GM12891 (cell line): ENCODE results near the gene PDCD1.
"Not testable (repeated sequence)": the region's sequence is repeated elsewhere in the genome, so short reads cannot be mapped to it uniquely, and the experiment has no call there.

Experiments
- DNase-seq: peaks from one replicate; pipeline ENCODE4 v3.0.0; 2011; ENCODE audit warnings: low spot score; ENCODE audit not compliant: insufficient read length
- FAIRE-seq: peaks from 2 replicates; lab custom pipeline; 2011; peaks lifted over from hg19 to GRCh38; lab: Jason Lieb, UNC
- PAX5 ChIP-seq: IDR thresholded peaks from 2 replicates; pipeline ENCODE4 v1.6.1; 2011; ENCODE audit warnings: low read length, moderate library complexity, mild to moderate bottlenecking; ENCODE audit not compliant: insufficient read depth, severe bottlenecking
- POLR2A ChIP-seq: IDR thresholded peaks from 2 replicates; pipeline ENCODE4 v1.6.1; 2011; ENCODE audit warnings: low read depth, low read length, control low read depth
- POLR2AphosphoS5 ChIP-seq: IDR thresholded peaks from 2 replicates; pipeline ENCODE4 v1.6.1; 2011; ENCODE audit warnings: low read depth, low read length, control low read depth
- POU2F2 ChIP-seq: IDR thresholded peaks from 2 replicates; pipeline ENCODE4 v1.6.1; 2011; ENCODE audit warnings: low read depth, mild to moderate bottlenecking, control low read depth, low read length, moderate library complexity
- SPI1 ChIP-seq: IDR thresholded peaks from 2 replicates; pipeline ENCODE4 v1.6.1; 2011; ENCODE audit warnings: low read depth, low read length, control low read depth
- TAF1 ChIP-seq: IDR thresholded peaks from 2 replicates; pipeline ENCODE4 v1.6.1; 2011; ENCODE audit warnings: low read depth, low read length, control low read depth

Gene PDCD1

GRCh38 chr2:241818943-241819270 lies 39.8 kb downstream of the PDCD1 start:
- TF ChIP-seq SPI1: no peak
- TF ChIP-seq TAF1: no peak
- no peak for TF ChIP-seq POU2F2
- no peak for TF ChIP-seq POLR2AphosphoS5
- TF ChIP-seq POLR2A: no peak
- DNase-seq: no peak
- no peak for FAIRE-seq

DNA sequence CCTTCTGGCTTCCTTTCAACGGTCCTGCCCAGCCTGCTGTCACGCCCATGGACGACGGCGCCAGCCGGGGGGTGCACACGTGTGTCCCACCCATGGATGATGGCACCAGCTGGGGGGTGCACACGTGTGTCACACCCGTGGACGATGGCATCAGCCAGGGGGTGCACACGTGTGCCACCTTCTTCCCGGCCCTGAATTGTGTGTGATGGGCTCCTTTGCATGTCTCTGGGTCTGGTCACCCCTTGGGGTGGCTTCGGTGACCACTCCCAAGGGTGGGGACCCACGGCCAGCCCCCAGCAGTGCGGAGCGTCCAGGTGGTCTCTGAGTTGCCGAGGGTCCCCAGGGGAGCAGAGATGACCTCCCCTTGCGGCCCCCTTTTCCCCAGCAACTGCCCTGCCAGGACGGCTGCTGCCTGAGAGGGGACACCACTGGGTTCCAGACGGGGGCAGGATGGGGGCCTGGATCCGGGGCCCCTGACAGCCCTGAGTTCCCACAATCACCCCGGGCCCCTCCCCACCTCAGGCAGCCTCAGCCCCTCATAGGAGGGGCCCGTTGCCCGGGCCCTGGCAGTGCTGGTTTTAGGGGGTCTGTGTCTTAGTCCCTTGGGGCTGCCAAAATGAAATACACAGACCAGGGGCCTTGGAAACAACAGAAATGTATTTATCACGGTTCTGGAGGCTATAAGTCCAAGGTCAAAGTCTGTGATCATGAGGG lies 40.3 kb downstream of the PDCD1 start:
- TF ChIP-seq SPI1 (no peak), POLR2A (no peak), POLR2AphosphoS5 (no peak), POU2F2 (no peak), PAX5 (no peak), TAF1 (no peak)
- FAIRE-seq (no peak), DNase-seq (peak; percentile 11)

DNA sequence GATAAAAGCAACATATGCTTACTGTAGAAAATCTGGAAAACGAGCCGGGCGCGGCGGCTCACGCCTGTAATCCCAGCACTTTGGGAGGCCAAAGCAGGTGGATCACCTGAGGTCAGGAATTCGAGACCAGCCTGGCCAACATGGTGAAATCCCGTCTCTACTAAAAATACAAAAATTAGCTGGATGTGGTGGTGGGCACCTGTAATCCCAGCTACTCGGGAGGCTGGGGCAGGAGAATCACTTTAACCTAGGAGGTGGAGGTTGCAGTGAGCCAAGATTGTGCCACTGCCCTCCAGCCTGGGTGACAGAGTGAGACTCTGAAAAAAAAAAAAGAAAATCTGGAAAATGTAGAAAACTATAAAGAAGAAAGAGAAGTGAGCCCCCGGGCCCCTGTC lies 40.9 kb downstream of the PDCD1 start:
- DNase-seq, FAIRE-seq: not testable (repeated sequence)

DNA sequence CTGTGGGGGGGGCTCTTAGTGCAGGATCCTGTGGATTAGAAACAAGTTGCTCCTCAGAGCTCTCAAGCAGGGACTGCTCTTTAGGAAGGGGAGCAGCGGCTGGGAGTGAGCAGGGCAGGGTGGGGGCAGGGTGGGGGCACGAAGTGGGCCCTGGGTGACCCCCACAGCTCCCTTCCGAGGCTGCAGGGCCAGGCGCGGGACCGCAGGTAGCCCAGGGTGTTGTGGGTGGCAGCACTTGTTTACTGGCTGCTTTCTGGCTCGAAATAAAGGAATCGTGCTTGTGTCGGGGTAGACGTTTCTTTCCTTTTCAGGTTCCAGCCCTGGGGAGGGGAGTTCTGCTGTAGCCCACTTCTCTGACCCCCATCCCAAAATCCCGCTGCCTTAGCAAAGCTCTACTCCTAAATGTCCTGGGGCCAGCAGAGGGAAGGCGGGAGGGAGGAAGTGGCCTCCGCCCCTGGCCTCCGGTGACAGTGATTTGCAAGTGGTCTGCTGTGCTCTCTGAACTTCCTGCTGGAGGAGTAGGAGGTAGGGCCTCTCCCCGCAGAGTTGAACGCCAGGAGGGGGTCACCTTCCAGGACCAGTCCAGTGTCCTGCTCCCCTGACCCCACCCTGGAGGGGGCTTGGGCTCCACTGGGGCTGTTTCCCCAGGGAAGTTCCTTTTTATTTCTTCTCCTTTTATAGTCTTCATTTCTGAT lies 41.4 kb downstream of the PDCD1 start:
- no peak for TF ChIP-seq PAX5
- no peak for TF ChIP-seq TAF1
- DNase-seq (peak; percentile 35), FAIRE-seq (peak; percentile 31)

- FAIRE-seq (no peak), DNase-seq (peak; percentile 7)
- TF ChIP-seq SPI1 (no peak), PAX5 (no peak), POLR2A (no peak), TAF1 (no peak)
These were observed 42.1 kb downstream of the PDCD1 start for GRCh38 chr2:241816431-241817121.

DNA sequence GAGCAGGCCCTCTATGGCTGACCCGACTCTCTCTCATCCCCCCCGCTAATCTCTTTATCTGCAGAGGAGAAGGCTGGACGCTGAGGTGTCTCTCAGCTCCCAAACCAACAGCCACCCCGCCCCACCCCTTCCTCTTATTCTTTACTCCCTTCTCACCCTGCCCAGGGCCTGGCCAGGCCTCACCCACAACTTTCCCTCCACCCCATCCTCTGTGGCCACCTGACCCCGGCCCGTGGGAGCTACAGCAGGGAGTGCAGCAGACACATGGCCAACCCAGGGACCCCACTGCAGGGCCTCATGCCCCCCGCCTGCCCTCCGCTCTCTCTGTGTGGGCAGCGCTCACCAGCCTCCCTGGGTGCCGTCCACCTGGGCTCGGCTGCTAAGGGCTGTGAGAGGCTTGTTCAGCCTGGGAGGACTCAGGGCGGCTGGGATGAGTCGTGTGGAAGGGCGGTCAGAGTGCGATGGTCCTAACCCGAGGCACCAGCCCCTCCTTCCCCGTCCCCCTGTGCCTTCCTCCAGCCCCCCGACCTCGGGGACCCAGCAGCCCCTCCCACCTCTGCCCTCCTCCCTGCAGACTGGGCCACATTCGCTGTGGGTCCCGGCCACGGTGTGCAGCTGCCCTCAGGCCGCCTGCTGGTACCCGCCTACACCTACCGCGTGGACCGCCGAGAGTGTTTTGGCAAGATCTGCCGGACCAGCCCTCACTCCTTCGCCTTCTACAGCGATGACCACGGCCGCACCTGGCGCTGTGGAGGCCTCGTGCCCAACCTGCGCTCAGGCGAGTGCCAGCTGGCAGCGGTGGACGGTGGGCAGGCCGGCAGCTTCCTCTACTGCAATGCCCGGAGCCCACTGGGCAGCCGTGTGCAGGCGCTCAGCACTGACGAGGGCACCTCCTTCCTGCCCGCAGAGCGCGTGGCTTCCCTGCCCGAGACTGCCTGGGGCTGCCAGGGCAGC lies 42.9 kb downstream of the PDCD1 start:
- DNase-seq (peak; percentile 36), FAIRE-seq (no peak)
- no peak for TF ChIP-seq PAX5
- no peak for TF ChIP-seq POLR2AphosphoS5
- no peak for TF ChIP-seq POU2F2
- TF ChIP-seq SPI1: no peak
- TF ChIP-seq TAF1: no peak
- no peak for TF ChIP-seq POLR2A

DNA sequence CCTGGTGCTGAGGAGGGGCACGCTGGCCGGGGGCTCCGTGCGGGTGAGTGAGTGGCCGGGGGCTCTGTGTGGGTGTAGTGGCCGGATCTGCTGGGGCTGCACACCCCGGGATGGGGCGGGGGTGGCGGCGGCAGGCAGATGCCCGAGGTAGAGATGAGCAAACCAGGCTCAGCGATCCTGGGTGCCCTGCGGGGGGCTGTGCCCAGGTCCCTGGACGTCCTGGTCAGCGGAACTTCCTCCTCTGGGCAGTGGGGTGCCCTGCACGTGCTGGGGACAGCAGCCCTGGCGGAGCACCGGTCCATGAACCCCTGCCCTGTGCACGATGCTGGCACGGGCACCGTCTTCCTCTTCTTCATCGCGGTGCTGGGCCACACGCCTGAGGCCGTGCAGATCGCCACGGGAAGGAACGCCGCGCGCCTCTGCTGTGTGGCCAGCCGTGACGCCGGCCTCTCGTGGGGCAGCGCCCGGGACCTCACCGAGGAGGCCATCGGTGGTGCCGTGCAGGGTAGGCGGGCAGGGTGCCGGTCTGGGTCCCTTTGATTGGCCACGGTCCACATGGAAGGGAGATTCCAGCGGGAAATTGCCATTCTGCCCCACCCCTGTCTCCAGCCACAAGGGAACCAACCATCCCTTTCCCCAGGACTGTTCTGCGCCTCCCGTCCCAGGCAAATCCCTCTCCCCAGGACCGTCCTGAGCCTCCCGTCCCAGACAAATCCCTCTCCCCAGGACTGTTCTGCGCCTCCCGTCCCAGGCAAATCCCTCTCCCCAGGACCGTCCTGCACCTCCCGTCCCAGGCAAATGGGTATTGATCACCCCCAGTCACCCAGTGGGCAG lies 43.8 kb downstream of the PDCD1 start:
- FAIRE-seq (no peak), DNase-seq (peak; percentile 13)
- no peak for TF ChIP-seq PAX5
- no peak for TF ChIP-seq POLR2A
- no peak for TF ChIP-seq SPI1
- TF ChIP-seq POU2F2: no peak
- TF ChIP-seq POLR2AphosphoS5: no peak
- TF ChIP-seq TAF1: no peak

DNA sequence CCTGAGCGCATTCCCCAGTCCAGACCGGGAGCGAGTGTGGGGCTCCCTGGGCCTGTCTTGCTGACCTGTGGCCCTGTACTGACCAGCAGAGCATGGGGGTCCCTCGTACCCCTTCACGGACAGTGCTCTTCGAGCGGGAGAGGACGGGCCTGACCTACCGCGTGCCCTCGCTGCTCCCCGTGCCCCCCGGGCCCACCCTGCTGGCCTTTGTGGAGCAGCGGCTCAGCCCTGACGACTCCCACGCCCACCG lies 44.4 kb downstream of the PDCD1 start:
- DNase-seq: peak; percentile 20
- no peak for TF ChIP-seq PAX5
- TF ChIP-seq POLR2A: no peak
- no peak for TF ChIP-seq POU2F2
- TF ChIP-seq TAF1: no peak
- TF ChIP-seq POLR2AphosphoS5: no peak
- TF ChIP-seq SPI1: no peak
- no peak for FAIRE-seq
